Measurements from ENCODE around the gene BMPR2. TPM values are rescaled to one million over a fixed set of nuclear protein-coding genes. Genes with fewer than 3 reads are reported as not detected.
A peak's percentile ranks its signal among the peaks of the same experiment; 100 is the strongest.

BMPR2 gene
- total RNA-seq, 1 donor = 50.6 TPM

- TF ChIP-seq CTCF (IDR thresholded peaks at IDR 0.05; ENCODE audit: insufficient read depth, low read length) = no peak
- DNase-seq (ENCODE audit: low read depth) = no peak
- no peak overlapping the region for H3K4me3 ChIP-seq (ENCODE audit: low read depth, low read length)
Observed at GRCh38 chr2:202449344-202449743, 73.2 kb downstream of the BMPR2 start.

GRCh38 chr2:202450785-202451184 lies 74.7 kb downstream of the BMPR2 start:
- peak; percentile 83 for DNase-seq (ENCODE audit: low read depth)
- no peak for TF ChIP-seq CTCF (IDR thresholded peaks at IDR 0.05; ENCODE audit: insufficient read depth, low read length)
- no peak overlapping the region for H3K4me3 ChIP-seq (ENCODE audit: low read depth, low read length)

GRCh38 chr2:202452744-202453143 lies 76.6 kb downstream of the BMPR2 start:
- H3K4me3 ChIP-seq (ENCODE audit: low read depth, low read length) = no peak overlapping the region
- no peak for TF ChIP-seq CTCF (IDR thresholded peaks at IDR 0.05; ENCODE audit: insufficient read depth, low read length)
- DNase-seq (ENCODE audit: low read depth) = no peak

GRCh38 chr2:202454536-202454935 lies 78.4 kb downstream of the BMPR2 start:
- no peak for TF ChIP-seq CTCF (IDR thresholded peaks at IDR 0.05; ENCODE audit: insufficient read depth, low read length)
- DNase-seq (ENCODE audit: low read depth) = no peak
- no peak overlapping the region for H3K4me3 ChIP-seq (ENCODE audit: low read depth, low read length)

- H3K4me3 ChIP-seq (ENCODE audit: low read depth, low read length) = no peak overlapping the region
- no peak for DNase-seq (ENCODE audit: low read depth)
- TF ChIP-seq CTCF (IDR thresholded peaks at IDR 0.05; ENCODE audit: insufficient read depth, low read length) = no peak
Observed at GRCh38 chr2:202455114-202455513, 79.0 kb downstream of the BMPR2 start.

GRCh38 chr2:202460119-202460518 lies 84.0 kb downstream of the BMPR2 start:
- no peak overlapping the region for H3K4me3 ChIP-seq (ENCODE audit: low read depth, low read length)
- TF ChIP-seq CTCF (IDR thresholded peaks at IDR 0.05; ENCODE audit: insufficient read depth, low read length) = no peak
- DNase-seq (ENCODE audit: low read depth) = no peak

- no peak for TF ChIP-seq CTCF (IDR thresholded peaks at IDR 0.05; ENCODE audit: insufficient read depth, low read length)
- no peak overlapping the region for H3K4me3 ChIP-seq (ENCODE audit: low read depth, low read length)
- peak; percentile 18 for DNase-seq (ENCODE audit: low read depth)
Observed at GRCh38 chr2:202479090-202479489, 103.0 kb downstream of the BMPR2 start.
